Ammon's horn (tissue), 1 donor: ENCODE measurements around the gene LINC01488.

Experiments used
- DNase-seq: peaks from one replicate; pipeline ENCODE4 v3.0.0-alpha.2; 2016; ENCODE audit warnings: low spot score

LINC01488 gene

GRCh38 chr11:69481393-69481844 lies at the start of gene LINC01488:
Gene LINC01488 (plus strand): TSS chr11:69481663.
- no peak for DNase-seq

GRCh38 chr11:69431893-69432738 lies 49.3 kb upstream of the LINC01488 start:
- DNase-seq, result no peak

GRCh38 chr11:69433741-69434140 lies 47.7 kb upstream of the LINC01488 start:
- no peak for DNase-seq

GRCh38 chr11:69434471-69434931 lies 47.0 kb upstream of the LINC01488 start:
- no peak for DNase-seq

GRCh38 chr11:69435161-69435986 lies 46.1 kb upstream of the LINC01488 start:
- DNase-seq, result no peak

GRCh38 chr11:69436041-69436982 lies 45.2 kb upstream of the LINC01488 start:
- DNase-seq, result peak; percentile 45

- DNase-seq, result no peak
Measured at GRCh38 chr11:69437001-69437875, 44.2 kb upstream of the LINC01488 start.

- DNase-seq, result no peak
Measured at GRCh38 chr11:69437876-69438205, 43.6 kb upstream of the LINC01488 start.

GRCh38 chr11:69438286-69438920 lies 43.1 kb upstream of the LINC01488 start:
- no peak for DNase-seq

- no peak for DNase-seq
Measured at GRCh38 chr11:69439127-69439526, 42.3 kb upstream of the LINC01488 start.

GRCh38 chr11:69439651-69440464 lies 41.6 kb upstream of the LINC01488 start:
- DNase-seq, result no peak

- no peak for DNase-seq
Measured at GRCh38 chr11:69440876-69441275, 40.6 kb upstream of the LINC01488 start.

- DNase-seq, result no peak
Measured at GRCh38 chr11:69442012-69442806, 39.3 kb upstream of the LINC01488 start.

- DNase-seq, result peak; percentile 15
Measured at GRCh38 chr11:69442807-69443137, 38.7 kb upstream of the LINC01488 start.

- DNase-seq, result peak; percentile 89
Measured at GRCh38 chr11:69443138-69443967, 38.1 kb upstream of the LINC01488 start.

GRCh38 chr11:69443968-69444364 lies 37.5 kb upstream of the LINC01488 start:
- no peak for DNase-seq

GRCh38 chr11:69444381-69445130 lies 36.9 kb upstream of the LINC01488 start:
- peak; percentile 28 for DNase-seq
